Coronary artery (tissue), 2 donors: ENCODE results near the gene PGS1.

ENCODE experiments used
- DNase-seq: peaks from one replicate; pipeline ENCODE4 v3.0.0-alpha.2; 2017; ENCODE audit warnings: low spot score
- H3K27ac ChIP-seq, 2 donors: fragments of 200-600 bp; sonication (generic); one replicate each; pipeline ENCODE4 v1.5.1; 2016 to 2019
- H3K4me3 ChIP-seq: fragments of 200-600 bp; sonication (generic); 2 replicates; pipeline ENCODE4 v1.5.1; 2016; ENCODE audit warnings: mild to moderate bottlenecking, moderate library complexity
- CTCF ChIP-seq: fragments of 200-600 bp; sonication (generic); IDR thresholded peaks from one replicate; pipeline ENCODE4 v1.5.1; 2019; ENCODE audit warnings: antibody characterized with exemption

The PGS1 gene

GRCh38 chr17:78450696-78451345 lies 72.4 kb downstream of the PGS1 start:
- H3K27ac ChIP-seq: no peak overlapping the region

GRCh38 chr17:78451753-78452152 lies 73.3 kb downstream of the PGS1 start:
- DNase-seq: no peak
- TF ChIP-seq CTCF: no peak
- Histone ChIP-seq H3K4me3 (no peak overlapping the region), H3K27ac (no peak overlapping the region)

More at GRCh38 chr17:78450696-78451345, 72.4 kb downstream of the PGS1 start:
- TF ChIP-seq CTCF: no peak
- DNase-seq: no peak
- H3K4me3 ChIP-seq: no peak overlapping the region

- TF ChIP-seq CTCF: no peak
- no peak overlapping the region for H3K4me3 ChIP-seq
- DNase-seq: no peak
- no peak overlapping the region for H3K27ac ChIP-seq
Observed at GRCh38 chr17:78454346-78454745, 75.9 kb downstream of the PGS1 start.

- Histone ChIP-seq H3K27ac (no peak overlapping the region), H3K4me3 (no peak overlapping the region)
- DNase-seq: no peak
- no peak for TF ChIP-seq CTCF
Observed at GRCh38 chr17:78458091-78458490, 79.6 kb downstream of the PGS1 start.

GRCh38 chr17:78458736-78459335 lies 80.4 kb downstream of the PGS1 start:
- TF ChIP-seq CTCF: no peak
- no peak for DNase-seq
- no peak overlapping the region for H3K27ac ChIP-seq

DNA sequence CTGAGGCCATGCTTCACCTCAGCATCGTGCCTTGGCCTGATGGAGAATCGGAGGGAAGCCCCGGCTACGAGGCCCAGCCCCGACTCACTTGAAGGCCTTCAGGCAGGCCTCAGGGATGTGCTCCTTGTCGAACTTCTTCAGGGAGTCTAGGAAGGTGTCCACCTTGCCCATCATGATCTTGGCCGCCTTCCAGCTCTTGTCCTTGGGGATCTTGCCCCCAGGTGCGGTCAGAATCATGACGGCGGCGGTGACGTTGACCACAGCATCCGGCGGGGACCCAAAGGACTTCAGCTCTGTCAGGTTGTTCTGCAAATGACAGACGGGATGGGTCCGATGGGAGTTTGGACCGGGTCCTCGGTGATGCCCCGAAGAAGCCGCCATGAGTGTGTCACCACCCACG lies 81.2 kb downstream of the PGS1 start:
- Histone ChIP-seq H3K4me3 (no peak overlapping the region), H3K27ac (no peak overlapping the region)
- TF ChIP-seq CTCF: no peak
- no peak for DNase-seq

More at GRCh38 chr17:78458736-78459335, 80.4 kb downstream of the PGS1 start:
- H3K4me3 ChIP-seq: no peak overlapping the region

DNA sequence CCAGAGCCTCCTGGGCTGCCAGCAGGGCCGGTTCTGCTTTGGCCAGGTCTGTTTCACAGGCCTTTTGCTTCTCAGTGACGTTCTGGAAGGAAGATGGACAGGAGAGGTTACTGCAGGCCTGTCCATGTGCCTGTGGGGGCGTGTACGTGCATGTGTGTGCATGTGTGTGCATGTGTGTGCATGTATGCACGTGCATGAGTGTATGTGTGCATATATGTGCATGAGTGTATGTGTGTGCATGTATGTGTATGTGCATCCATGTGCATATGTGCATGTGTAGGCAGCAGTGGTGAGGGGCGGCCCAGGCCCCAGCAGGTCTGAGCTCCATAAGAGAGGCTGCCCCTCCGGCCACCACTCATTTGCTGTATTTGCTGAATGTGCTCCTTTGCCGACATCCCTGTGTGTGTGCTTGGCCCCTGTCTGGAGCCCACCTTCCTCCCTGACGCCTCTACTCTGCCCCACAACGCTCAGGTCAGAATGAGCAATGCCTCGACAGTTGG lies 81.8 kb downstream of the PGS1 start:
- no peak overlapping the region for H3K4me3 ChIP-seq
- DNase-seq: no peak
- H3K27ac ChIP-seq: no peak overlapping the region
- no peak for TF ChIP-seq CTCF
